HEK293T (cell line): Measurements from ENCODE around the gene USP22.

ENCODE experiments used
- ARNT ChIP-seq: fragments of 450-650 bp; IDR thresholded peaks from 2 replicates; pipeline ENCODE4 v1.6.1; 2017; ENCODE audit warnings: mild to moderate bottlenecking
- BHLHE40 ChIP-seq: fragments of 450-650 bp; IDR thresholded peaks from 2 replicates; pipeline ENCODE4 v1.6.1; 2016; ENCODE audit warnings: mild to moderate bottlenecking, moderate library complexity, borderline replicate concordance
- ELF4 ChIP-seq: fragments of 450-650 bp; IDR thresholded peaks from 2 replicates; pipeline ENCODE4 v1.6.1; 2017; ENCODE audit warnings: antibody characterized with exemption
- FOXA1 ChIP-seq: fragments of 450-650 bp; IDR thresholded peaks from 2 replicates; pipeline ENCODE4 v1.6.1; 2016; ENCODE audit warnings: mild to moderate bottlenecking
- FOXK2 ChIP-seq: fragments of 450-650 bp; IDR thresholded peaks from 2 replicates; pipeline ENCODE4 v1.6.1; 2016; ENCODE audit warnings: mild to moderate bottlenecking
- FOXM1 ChIP-seq: fragments of 450-650 bp; IDR thresholded peaks from 2 replicates; pipeline ENCODE4 v1.6.1; 2017; ENCODE audit warnings: mild to moderate bottlenecking, borderline replicate concordance
- L3MBTL2 ChIP-seq: fragments of 450-650 bp; conservative IDR thresholded peaks from 2 replicates; pipeline ENCODE4 v1.6.1; 2016; ENCODE audit warnings: mild to moderate bottlenecking
- LEF1 ChIP-seq: fragments of 450-650 bp; IDR thresholded peaks from 2 replicates; pipeline ENCODE4 v1.6.1; 2017; ENCODE audit warnings: mild to moderate bottlenecking, borderline replicate concordance
- PKNOX1 ChIP-seq: fragments of 450-650 bp; IDR thresholded peaks from 2 replicates; pipeline ENCODE4 v1.6.1; 2016
- SP1 ChIP-seq: fragments of 450-650 bp; IDR thresholded peaks from 2 replicates; pipeline ENCODE4 v1.6.1; 2017
- SUZ12 ChIP-seq: fragments of 450-650 bp; IDR thresholded peaks from 2 replicates; pipeline ENCODE4 v1.6.1; 2016; ENCODE audit warnings: mild to moderate bottlenecking
- TARDBP ChIP-seq: fragments of 450-650 bp; IDR thresholded peaks from 2 replicates; pipeline ENCODE4 v1.6.1; 2016

- TF ChIP-seq ARNT = no peak
- no peak for TF ChIP-seq LEF1
- no peak for TF ChIP-seq TARDBP
- TF ChIP-seq L3MBTL2 = no peak
- no peak for TF ChIP-seq ELF4
- TF ChIP-seq PKNOX1 = no peak
- TF ChIP-seq SP1 = no peak
- TF ChIP-seq FOXM1 = no peak
- no peak for TF ChIP-seq FOXA1
- no peak for TF ChIP-seq FOXK2
- TF ChIP-seq SUZ12 = no peak
- no peak for TF ChIP-seq BHLHE40
These were observed 72.5 kb downstream of the USP22 start for GRCh38 chr17:20970329-20970728.
